OCI-LY3 (cell line): ENCODE results near the gene PARD3.
"Not testable (repeated sequence)": the region's sequence is repeated elsewhere in the genome, so short reads cannot be mapped to it uniquely, and the experiment has no call there.

ENCODE experiments used
- H2AFZ ChIP-seq: fragments of 200-600, 300-600 bp; shearing (Covaris generic); 2 replicates; pipeline ENCODE4 v1.6.0; 2014; ENCODE audit warnings: antibody characterized with exemption, low read depth, low read length
- H3K27ac ChIP-seq: fragments of 200-600, 300-600 bp; sonication (generic); 2 replicates; pipeline ENCODE4 v1.5.1; 2014; ENCODE audit warnings: mild to moderate bottlenecking, low read length, moderate library complexity, mixed read lengths
- H3K27me3 ChIP-seq: fragments of 200-600, 300-600 bp; sonication (generic); 2 replicates; pipeline ENCODE4 v1.6.1; 2014; ENCODE audit warnings: low read depth, low read length, mixed read lengths
- H3K36me3 ChIP-seq: fragments of 200-600, 300-600 bp; sonication (generic); replicated peaks from 2 replicates; pipeline ENCODE3; 2014; ENCODE audit warnings: low read depth, low read length, mixed read lengths
- H3K4me1 ChIP-seq: fragments of 300-600, 200-600 bp; sonication (generic); 2 replicates; pipeline ENCODE4 v1.6.1; 2014; ENCODE audit warnings: low read length, mixed read lengths
- H3K4me2 ChIP-seq: fragments of 200-600, 300-600 bp; sonication (generic); 2 replicates; pipeline ENCODE4 v1.6.1; 2014; ENCODE audit warnings: low read length, mixed read lengths
- H3K4me3 ChIP-seq: fragments of 300-600, 200-600 bp; sonication (generic); 2 replicates; pipeline ENCODE4 v1.5.1; 2014; ENCODE audit warnings: antibody characterized with exemption, mild to moderate bottlenecking, low read length, moderate library complexity
- H3K79me2 ChIP-seq: fragments of 300-600, 200-600 bp; shearing (Covaris generic); 2 replicates; pipeline ENCODE4 v1.6.1; 2014; ENCODE audit warnings: mild to moderate bottlenecking, low read length, mixed read lengths
- H3K9ac ChIP-seq: fragments of 300-600, 200-600 bp; shearing (Covaris generic); 2 replicates; pipeline ENCODE4 v1.6.0; 2014; ENCODE audit warnings: mild to moderate bottlenecking, low read length, moderate library complexity
- H3K9me3 ChIP-seq: fragments of 200-600, 300-600 bp; shearing (Covaris generic); 2 replicates; pipeline ENCODE4 v1.6.1; 2014; ENCODE audit warnings: low read length, mixed read lengths; ENCODE audit not compliant: insufficient read depth
- H4K20me1 ChIP-seq: fragments of 200-600, 300-600 bp; sonication (generic); 2 replicates; pipeline ENCODE4 v1.6.1; 2016; ENCODE audit warnings: low read length, mixed read lengths; ENCODE audit not compliant: insufficient read depth
- CTCF ChIP-seq: fragments of 200-600, 300-600 bp; sonication (generic); IDR thresholded peaks from 2 replicates; pipeline ENCODE4 v1.5.1; 2014; ENCODE audit warnings: antibody characterized with exemption, low read length, low read depth
- EZH2phosphoT487 ChIP-seq: fragments of 200-600 bp; shearing (Covaris generic); IDR thresholded peaks from 2 replicates; pipeline ENCODE4 v1.6.1; 2018; ENCODE audit warnings: antibody characterized with exemption, mixed run types, low read depth

The PARD3 gene

GRCh38 chr10:34759161-34759836, 55.8 kb downstream of the PARD3 start:
- no peak for TF ChIP-seq EZH2phosphoT487
- no peak for TF ChIP-seq CTCF
- Histone ChIP-seq H3K4me2 (no peak overlapping the region), H2AFZ (no peak overlapping the region), H4K20me1 (no peaks in the 10 kb centered on the region), H3K4me1 (peaks cover 8% of the 10 kb centered on the region), H3K27ac (no peak overlapping the region), H3K27me3 (no peaks in the 10 kb centered on the region), H3K9ac (no peak overlapping the region), H3K9me3 (no peaks in the 10 kb centered on the region), H3K4me3 (no peak overlapping the region), H3K36me3 (no peaks in the 10 kb centered on the region), H3K79me2 (no peaks in the 10 kb centered on the region)

GRCh38 chr10:34758447-34758996, 56.6 kb downstream of the PARD3 start:
- Histone ChIP-seq H3K4me2 (no peak overlapping the region; the same call in 1 of the 2 replicates), H3K27me3 (no peaks in the 10 kb centered on the region), H2AFZ (no peak overlapping the region), H3K27ac (no peak overlapping the region), H4K20me1 (no peaks in the 10 kb centered on the region), H3K36me3 (no peaks in the 10 kb centered on the region), H3K4me3 (no peak overlapping the region), H3K79me2 (no peaks in the 10 kb centered on the region), H3K4me1 (peaks cover 8% of the 10 kb centered on the region), H3K9me3 (no peaks in the 10 kb centered on the region), H3K9ac (no peak overlapping the region)
- TF ChIP-seq CTCF (no peak), EZH2phosphoT487 (no peak)

DNA sequence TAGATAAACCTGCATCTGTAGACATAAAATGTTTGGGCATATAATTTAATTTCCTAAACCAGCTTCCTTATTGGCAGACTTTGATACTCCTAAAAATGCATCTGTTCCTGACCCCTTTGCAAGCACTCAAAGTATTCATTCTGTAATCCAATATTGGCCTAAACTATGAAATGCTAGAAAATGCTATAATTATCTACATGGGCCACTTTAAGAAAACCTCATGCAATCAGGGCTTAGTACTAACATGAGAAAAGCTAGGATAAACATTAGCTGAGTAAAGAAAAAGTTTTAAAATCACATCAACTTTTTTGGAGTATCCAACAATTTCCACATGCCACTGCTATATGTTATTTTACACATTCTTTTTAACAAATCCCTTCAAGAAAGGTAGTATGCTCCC, 57.2 kb downstream of the PARD3 start:
- H3K4me3 ChIP-seq = no peak overlapping the region
- no peak for TF ChIP-seq EZH2phosphoT487
- TF ChIP-seq CTCF = no peak
- H3K4me2 ChIP-seq = no peak overlapping the region; the same call in 1 of the 2 replicates
- H3K4me1 ChIP-seq = peaks cover 8% of the 10 kb centered on the region
- H2AFZ ChIP-seq = no peak overlapping the region
- no peaks in the 10 kb centered on the region for H3K27me3 ChIP-seq
- H3K9ac ChIP-seq = no peak overlapping the region
- H3K79me2 ChIP-seq = no peaks in the 10 kb centered on the region
- no peaks in the 10 kb centered on the region for H4K20me1 ChIP-seq
- H3K36me3 ChIP-seq = no peaks in the 10 kb centered on the region
- H3K9me3 ChIP-seq = no peaks in the 10 kb centered on the region
- H3K27ac ChIP-seq = no peak overlapping the region

DNA sequence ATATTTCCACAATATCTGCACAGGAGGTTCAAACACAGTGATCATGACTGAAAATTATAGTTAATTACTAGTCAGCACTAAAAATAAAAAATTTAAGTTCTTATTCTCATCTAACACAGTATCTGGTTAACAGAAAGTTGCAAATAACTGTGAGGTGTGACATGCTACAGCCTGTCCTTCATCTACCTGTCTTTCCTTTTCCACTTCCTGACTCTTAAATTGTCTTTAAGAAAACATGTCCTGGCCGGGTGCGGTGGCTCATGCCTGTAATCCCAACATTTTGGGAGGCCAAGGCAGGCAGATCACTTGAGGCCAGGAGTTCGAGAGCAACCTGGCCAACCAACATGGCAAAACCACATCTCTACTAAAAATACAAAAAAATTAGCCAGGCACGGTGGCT, 57.9 kb downstream of the PARD3 start:
- H3K4me1 ChIP-seq, H2AFZ ChIP-seq, H3K36me3 ChIP-seq, H3K27me3 ChIP-seq, H3K9me3 ChIP-seq, H3K79me2 ChIP-seq, H3K4me3 ChIP-seq, H3K4me2 ChIP-seq, H3K27ac ChIP-seq, H4K20me1 ChIP-seq, H3K9ac ChIP-seq: not testable (repeated sequence)
